H1 (cell line): Measurements from ENCODE around the gene RPP30.

Experiments used
- BRCA1 ChIP-seq: IDR thresholded peaks from 2 replicates; pipeline ENCODE4 v1.6.1; 2012; ENCODE audit warnings: low read depth, low read length, improper control_type of control experiment
- CREB1 ChIP-seq: IDR thresholded peaks from 2 replicates; pipeline ENCODE4 v1.6.1; 2012; ENCODE audit warnings: inconsistent platforms
- EZH2 ChIP-seq: fragments of 200-600 bp; sonication (generic); IDR thresholded peaks from 2 replicates; pipeline ENCODE4 v1.7.1; 2012; ENCODE audit warnings: low read depth, mild to moderate bottlenecking, moderate library complexity, low read length, inconsistent platforms; ENCODE audit not compliant: severe bottlenecking
- JUND ChIP-seq: IDR thresholded peaks from 2 replicates; pipeline ENCODE4 v1.6.1; 2011; ENCODE audit warnings: mild to moderate bottlenecking, improper control_type of control experiment, low read length
- POLR2AphosphoS5 ChIP-seq: IDR thresholded peaks from 2 replicates; pipeline ENCODE4 v1.6.1; 2011; ENCODE audit warnings: low read depth, low read length
- POU5F1 ChIP-seq: IDR thresholded peaks from 2 replicates; pipeline ENCODE4 v1.6.1; 2011; ENCODE audit warnings: low read depth, mild to moderate bottlenecking, low read length, moderate library complexity
- RFX5 ChIP-seq: IDR thresholded peaks from 2 replicates; pipeline ENCODE4 v1.6.1; 2011; ENCODE audit warnings: low read depth, low read length, improper control_type of control experiment, borderline replicate concordance
- SP1 ChIP-seq: IDR thresholded peaks from 2 replicates; pipeline ENCODE4 v1.6.1; 2011; ENCODE audit warnings: low read depth, low read length
- SUZ12 ChIP-seq: fragments of 200-600 bp; sonication (generic); IDR thresholded peaks from 2 replicates; pipeline ENCODE4 v1.6.1; 2012; ENCODE audit warnings: mild to moderate bottlenecking, inconsistent platforms, low read length, moderate library complexity, mixed read lengths
- TAF1 ChIP-seq: IDR thresholded peaks from 2 replicates; pipeline ENCODE4 v1.6.1; 2011; ENCODE audit warnings: mild to moderate bottlenecking, low read depth, low read length
- TF ChIP-seq, protein P1 (sequence below), 3 experiments: IDR thresholded peaks; 1 replicate in 2 of 3; 2 replicates in 1 of 3; pipeline versions ENCODE4 v1.5.1 to v1.6.1; 2011; ENCODE audit warnings: low read length in 3 of 3, mild to moderate bottlenecking in 3 of 3, inconsistent platforms in 2 of 3, low read depth in 1 of 3, moderate library complexity in 1 of 3; ENCODE audit not compliant: insufficient read depth in 1 of 3; ENCODE audit errors: control extremely low read depth in 1 of 3
- TF ChIP-seq, protein P2 (sequence below): IDR thresholded peaks from 2 replicates; pipeline ENCODE4 v1.6.1; 2011; ENCODE audit warnings: low read length, improper control_type of control experiment

DNA sequence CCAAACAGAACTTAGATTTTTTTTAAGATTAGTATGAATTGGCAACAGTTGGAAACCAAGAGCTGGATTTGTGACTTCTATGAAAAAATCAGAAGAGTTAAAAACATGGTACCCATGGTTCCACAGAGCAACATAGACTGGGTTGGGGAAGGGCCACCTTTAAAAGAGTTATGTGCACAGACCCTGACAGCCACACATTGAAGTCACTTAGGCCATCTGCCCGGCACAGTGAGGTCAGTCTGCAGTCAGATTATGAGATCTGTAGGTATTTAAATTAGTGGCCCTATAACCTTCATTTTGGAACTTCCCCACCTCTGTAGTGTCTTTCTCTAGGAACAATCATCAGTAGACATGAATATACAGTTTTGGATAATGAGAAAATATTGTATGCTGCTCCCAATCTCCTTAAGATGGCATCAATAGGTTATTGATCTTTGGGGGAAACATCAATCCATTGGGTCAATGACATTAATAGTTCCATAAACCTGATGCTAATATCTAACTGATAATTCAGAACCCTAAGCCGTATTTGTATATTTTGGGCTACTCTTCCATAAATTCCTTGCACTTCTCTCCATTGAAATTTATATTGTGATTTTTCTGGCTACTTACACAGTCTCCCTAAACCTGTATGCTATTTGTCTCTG lies 42.1 kb downstream of the RPP30 start:
- TF ChIP-seq EZH2 (no peak), SUZ12 (no peak), POLR2AphosphoS5 (no peak), BRCA1 (no peak), POU5F1 (no peak), CREB1 (no peak), SP1 (no peak), RFX5 (no peak), TAF1 (no peak), JUND (no peak)
- TF ChIP-seq, protein P1, sequence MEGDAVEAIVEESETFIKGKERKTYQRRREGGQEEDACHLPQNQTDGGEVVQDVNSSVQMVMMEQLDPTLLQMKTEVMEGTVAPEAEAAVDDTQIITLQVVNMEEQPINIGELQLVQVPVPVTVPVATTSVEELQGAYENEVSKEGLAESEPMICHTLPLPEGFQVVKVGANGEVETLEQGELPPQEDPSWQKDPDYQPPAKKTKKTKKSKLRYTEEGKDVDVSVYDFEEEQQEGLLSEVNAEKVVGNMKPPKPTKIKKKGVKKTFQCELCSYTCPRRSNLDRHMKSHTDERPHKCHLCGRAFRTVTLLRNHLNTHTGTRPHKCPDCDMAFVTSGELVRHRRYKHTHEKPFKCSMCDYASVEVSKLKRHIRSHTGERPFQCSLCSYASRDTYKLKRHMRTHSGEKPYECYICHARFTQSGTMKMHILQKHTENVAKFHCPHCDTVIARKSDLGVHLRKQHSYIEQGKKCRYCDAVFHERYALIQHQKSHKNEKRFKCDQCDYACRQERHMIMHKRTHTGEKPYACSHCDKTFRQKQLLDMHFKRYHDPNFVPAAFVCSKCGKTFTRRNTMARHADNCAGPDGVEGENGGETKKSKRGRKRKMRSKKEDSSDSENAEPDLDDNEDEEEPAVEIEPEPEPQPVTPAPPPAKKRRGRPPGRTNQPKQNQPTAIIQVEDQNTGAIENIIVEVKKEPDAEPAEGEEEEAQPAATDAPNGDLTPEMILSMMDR (IDR thresholded peaks at IDR 0.05; ENCODE audit: control extremely low read depth in 1 of 3, insufficient read depth in 1 of 3, low read depth in 1 of 3, low read length in 3 of 3), result no peak
- TF ChIP-seq, protein P2, sequence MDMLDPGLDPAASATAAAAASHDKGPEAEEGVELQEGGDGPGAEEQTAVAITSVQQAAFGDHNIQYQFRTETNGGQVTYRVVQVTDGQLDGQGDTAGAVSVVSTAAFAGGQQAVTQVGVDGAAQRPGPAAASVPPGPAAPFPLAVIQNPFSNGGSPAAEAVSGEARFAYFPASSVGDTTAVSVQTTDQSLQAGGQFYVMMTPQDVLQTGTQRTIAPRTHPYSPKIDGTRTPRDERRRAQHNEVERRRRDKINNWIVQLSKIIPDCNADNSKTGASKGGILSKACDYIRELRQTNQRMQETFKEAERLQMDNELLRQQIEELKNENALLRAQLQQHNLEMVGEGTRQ, result no peak
